ENCODE data around the gene CD300E. TPM values are rescaled to one million over a fixed set of nuclear protein-coding genes. Genes with fewer than 3 reads are reported as not detected.
"Not testable (repeated sequence)": the region's sequence is repeated elsewhere in the genome, so short reads cannot be mapped to it uniquely, and the experiment has no call there.

The CD300E gene
- total and polyA plus RNA-seq, 2 of the 13 experiments (the other 11 are each of a cell fraction or from before 2014, with no cell fraction given) = not detected

DNA sequence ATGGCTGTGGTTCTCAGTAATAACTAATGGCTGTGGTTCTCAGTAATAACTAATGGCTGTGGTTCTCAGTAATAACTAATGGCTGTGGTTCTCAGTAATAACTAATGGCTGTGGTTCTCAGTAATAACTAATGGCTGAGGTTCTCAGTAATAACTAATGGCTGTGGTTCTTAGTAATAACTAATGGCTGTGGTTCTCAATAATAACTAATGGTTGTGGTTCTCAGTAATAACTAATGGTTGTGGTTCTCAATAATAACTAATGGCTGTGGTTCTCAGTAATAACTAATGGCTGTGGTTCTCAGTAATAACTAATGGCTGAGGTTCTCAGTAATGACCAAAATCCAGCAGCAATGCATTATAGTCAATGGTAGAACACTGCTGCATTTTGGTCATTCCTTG, 49.9 kb downstream of the CD300E start:
- BruUV-seq (replicated peaks); H2AFZ ChIP-seq (ENCODE audit: low read length); H3K9me3 ChIP-seq (ENCODE audit: low read length); H3K4me1 ChIP-seq (ENCODE audit: insufficient read depth, low read length); in situ Hi-C loops (cut with HindIII; ENCODE audit: extremely low pct_ligation_motif_present, low pct_unique_long_range_greater_than_20kb); H4K20me1 ChIP-seq (ENCODE audit: insufficient read depth, low read length); H3K4me2 ChIP-seq (ENCODE audit: low read depth, low read length); intact Hi-C loops (cut with micrococcal nuclease; ENCODE audit: unreplicated experiment); POLR2A ChIA-PET; H3K36me3 ChIP-seq (replicated peaks in 1 of 2; ENCODE audit: control insufficient read depth in 1 of 2, insufficient read depth in 2 of 2, low read length in 2 of 2); H3K79me2 ChIP-seq (ENCODE audit: insufficient read depth, low read length); CTCF ChIA-PET (ENCODE audit: low intra/inter-chr PET ratio, low total read pairs); H3K4me3 ChIP-seq (replicated peaks in 1 of 3; ENCODE audit: insufficient read depth in 1 of 3, low read depth in 2 of 3, low read length in 3 of 3); DNase-seq (ENCODE audit: low spot score); FAIRE-seq; H3K27ac ChIP-seq (ENCODE audit: extremely low read length, insufficient read depth, low read length); H3K9ac ChIP-seq (ENCODE audit: insufficient read depth, low read depth, low read length); ATAC-seq: not testable (repeated sequence)
- peaks cover 2 to 27% of the 10 kb centered on the region in 2 experiments for H3K27me3 ChIP-seq (ENCODE audit: control insufficient read depth in 1 of 2, insufficient read depth in 2 of 2, low read length in 2 of 2)

DNA sequence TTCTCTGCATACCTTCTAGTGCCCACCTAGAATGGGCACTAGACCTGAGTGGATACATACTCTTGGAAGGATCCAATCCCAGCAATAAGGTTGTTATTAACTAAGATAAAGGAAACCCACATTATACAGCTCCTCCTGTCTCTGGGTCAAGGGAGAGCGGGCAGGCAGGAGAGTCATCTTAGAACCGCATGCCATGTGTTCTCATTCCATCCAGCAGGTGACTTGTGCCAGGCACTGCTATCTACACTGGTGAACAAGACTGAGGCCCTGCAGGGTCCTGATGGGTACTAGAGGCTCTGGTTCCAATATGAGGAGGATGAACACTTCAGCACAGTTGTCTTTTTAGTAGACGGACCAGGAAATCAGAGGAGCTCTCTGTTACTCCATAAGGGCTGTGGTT, 50.4 kb downstream of the CD300E start:
- FAIRE-seq (no peak), ATAC-seq (peak; percentile 52), DNase-seq (ENCODE audit: low spot score) (no peak)
- Histone ChIP-seq H4K20me1 (ENCODE audit: insufficient read depth, low read length) (no peaks in the 10 kb centered on the region), H2AFZ (ENCODE audit: low read length) (no peak overlapping the region), H3K27ac (ENCODE audit: extremely low read length, insufficient read depth, low read length) (no peak overlapping the region), H3K27me3 (ENCODE audit: control insufficient read depth in 1 of 2, insufficient read depth in 2 of 2, low read length in 2 of 2) (peaks cover 2 to 27% of the 10 kb centered on the region in 2 experiments), H3K9me3 (ENCODE audit: low read length) (no peaks in the 10 kb centered on the region), H3K9ac (ENCODE audit: insufficient read depth, low read depth, low read length) (no peak overlapping the region), H3K79me2 (ENCODE audit: insufficient read depth, low read length) (no peaks in the 10 kb centered on the region), H3K36me3 (replicated peaks in 1 of 2; ENCODE audit: control insufficient read depth in 1 of 2, insufficient read depth in 2 of 2, low read length in 2 of 2) (no peaks in the 10 kb centered on the region), H3K4me1 (ENCODE audit: insufficient read depth, low read length) (no peaks in the 10 kb centered on the region), H3K4me3 (replicated peaks in 1 of 3; ENCODE audit: insufficient read depth in 1 of 3, low read depth in 2 of 3, low read length in 3 of 3) (no peak overlapping the region), H3K4me2 (ENCODE audit: low read depth, low read length) (no peak overlapping the region)
- no TSS peak for BruUV-seq (replicated peaks)
- ChIA-PET POLR2A (no interaction called here), CTCF (ENCODE audit: low intra/inter-chr PET ratio, low total read pairs) (no interaction called here)
- WGBS (ENCODE audit: low lambda C conversion rate) = 8% methylated on average over 3 of the region's 3 CpGs
- TF ChIP-seq TARDBP (CRISPR knock-in tag; IDR thresholded peaks at IDR 0.05) = no peak
- intact Hi-C loops (cut with micrococcal nuclease; ENCODE audit: unreplicated experiment) (no loop called here), in situ Hi-C loops (cut with HindIII; ENCODE audit: extremely low pct_ligation_motif_present, low pct_unique_long_range_greater_than_20kb) (no loop called here)

- Histone ChIP-seq H3K4me1 (ENCODE audit: insufficient read depth, low read length) (no peaks in the 10 kb centered on the region), H3K36me3 (replicated peaks in 1 of 2; ENCODE audit: control insufficient read depth in 1 of 2, insufficient read depth in 2 of 2, low read length in 2 of 2) (no peaks in the 10 kb centered on the region), H2AFZ (ENCODE audit: low read length) (no peak overlapping the region), H3K9ac (ENCODE audit: insufficient read depth, low read depth, low read length) (no peak overlapping the region), H3K27ac (ENCODE audit: extremely low read length, insufficient read depth, low read length) (no peak overlapping the region), H3K9me3 (ENCODE audit: low read length) (no peaks in the 10 kb centered on the region), H4K20me1 (ENCODE audit: insufficient read depth, low read length) (no peaks in the 10 kb centered on the region), H3K79me2 (ENCODE audit: insufficient read depth, low read length) (no peaks in the 10 kb centered on the region), H3K4me3 (replicated peaks in 1 of 3; ENCODE audit: insufficient read depth in 1 of 3, low read depth in 2 of 3, low read length in 3 of 3) (no peak overlapping the region), H3K27me3 (ENCODE audit: control insufficient read depth in 1 of 2, insufficient read depth in 2 of 2, low read length in 2 of 2) (peaks cover 2 to 26% of the 10 kb centered on the region in 2 experiments), H3K4me2 (ENCODE audit: low read depth, low read length) (no peak overlapping the region)
- intact Hi-C loops (cut with micrococcal nuclease; ENCODE audit: unreplicated experiment) = no loop called here
- ChIA-PET CTCF (ENCODE audit: low intra/inter-chr PET ratio, low total read pairs) (no interaction called here), POLR2A (no interaction called here)
- ATAC-seq = no peak
- DNase-seq (ENCODE audit: low spot score) = no peak
- FAIRE-seq = no peak
- in situ Hi-C loops (cut with HindIII; ENCODE audit: extremely low pct_ligation_motif_present, low pct_unique_long_range_greater_than_20kb) = no loop called here
- BruUV-seq (replicated peaks) = no TSS peak
- 22% methylated on average over 4 of the region's 4 CpGs for WGBS (ENCODE audit: low lambda C conversion rate)
- TF ChIP-seq STAT5B (CRISPR knock-in tag; IDR thresholded peaks at IDR 0.05) (no peak), GATA4 (IDR thresholded peaks at IDR 0.05; ENCODE audit: borderline replicate concordance, low read depth) (no peak), ZSCAN21 (CRISPR knock-in tag; IDR thresholded peaks at IDR 0.05; ENCODE audit: borderline replicate concordance) (no peak), SETDB1 (CRISPR knock-in tag; IDR thresholded peaks at IDR 0.05; ENCODE audit: borderline replicate concordance) (no peak), ZNF776 (CRISPR knock-in tag; IDR thresholded peaks at IDR 0.05) (no peak)
- TF ChIP-seq, protein P1, sequence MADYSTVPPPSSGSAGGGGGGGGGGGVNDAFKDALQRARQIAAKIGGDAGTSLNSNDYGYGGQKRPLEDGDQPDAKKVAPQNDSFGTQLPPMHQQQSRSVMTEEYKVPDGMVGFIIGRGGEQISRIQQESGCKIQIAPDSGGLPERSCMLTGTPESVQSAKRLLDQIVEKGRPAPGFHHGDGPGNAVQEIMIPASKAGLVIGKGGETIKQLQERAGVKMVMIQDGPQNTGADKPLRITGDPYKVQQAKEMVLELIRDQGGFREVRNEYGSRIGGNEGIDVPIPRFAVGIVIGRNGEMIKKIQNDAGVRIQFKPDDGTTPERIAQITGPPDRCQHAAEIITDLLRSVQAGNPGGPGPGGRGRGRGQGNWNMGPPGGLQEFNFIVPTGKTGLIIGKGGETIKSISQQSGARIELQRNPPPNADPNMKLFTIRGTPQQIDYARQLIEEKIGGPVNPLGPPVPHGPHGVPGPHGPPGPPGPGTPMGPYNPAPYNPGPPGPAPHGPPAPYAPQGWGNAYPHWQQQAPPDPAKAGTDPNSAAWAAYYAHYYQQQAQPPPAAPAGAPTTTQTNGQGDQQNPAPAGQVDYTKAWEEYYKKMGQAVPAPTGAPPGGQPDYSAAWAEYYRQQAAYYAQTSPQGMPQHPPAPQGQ (CRISPR knock-in tag; IDR thresholded peaks at IDR 0.05; ENCODE audit: borderline replicate concordance) = no peak
Observed at GRCh38 chr17:74571621-74572270, 51.8 kb downstream of the CD300E start.

Measured in HepG2 (cell line).